NAMALWA (cell line): ENCODE measurements around the gene MYOM1.

Experiments
- DNase-seq: peaks from one replicate; pipeline ENCODE4 v3.0.0-alpha.2; 2015; ENCODE audit warnings: low spot score

MYOM1 gene

DNA sequence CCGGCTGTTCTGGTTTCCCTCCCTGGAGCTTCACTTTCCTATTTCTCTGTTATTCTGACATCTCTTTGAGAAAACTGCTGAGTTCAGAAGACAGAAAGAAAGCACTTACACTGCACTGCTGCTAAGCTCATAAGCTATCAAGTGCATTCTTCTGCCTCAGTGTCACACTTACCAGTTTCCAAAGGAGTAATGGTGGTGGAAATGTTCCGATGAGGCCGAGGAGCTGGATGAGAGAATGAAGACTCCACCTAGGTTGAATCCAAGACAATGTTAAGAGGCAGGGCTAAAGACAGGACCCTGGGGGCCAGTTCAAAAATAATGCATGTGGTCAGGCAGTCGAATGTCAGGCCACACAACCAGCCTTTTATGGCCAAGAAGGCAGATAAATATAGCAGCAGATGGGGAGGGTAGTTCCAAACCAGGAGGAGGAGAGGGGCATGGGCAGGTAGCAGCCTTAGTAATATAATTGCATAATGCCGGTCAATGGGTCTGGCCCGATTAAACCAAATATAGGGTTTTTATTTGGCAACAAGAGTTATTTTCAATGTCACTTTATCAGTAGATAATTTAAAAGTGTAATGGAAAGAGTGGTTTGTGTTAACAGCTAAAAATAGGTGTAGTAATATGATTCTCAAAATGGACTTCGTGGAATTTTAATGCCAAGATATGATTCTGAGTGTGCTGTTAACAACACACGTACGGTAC is at the start of gene MYOM1:
MYOM1 (minus strand) TSS at position 338 of the 705 bp plus-strand sequence. CDS start 4,745 bp downstream, outside the sequence.
- DNase-seq, result no peak

DNA sequence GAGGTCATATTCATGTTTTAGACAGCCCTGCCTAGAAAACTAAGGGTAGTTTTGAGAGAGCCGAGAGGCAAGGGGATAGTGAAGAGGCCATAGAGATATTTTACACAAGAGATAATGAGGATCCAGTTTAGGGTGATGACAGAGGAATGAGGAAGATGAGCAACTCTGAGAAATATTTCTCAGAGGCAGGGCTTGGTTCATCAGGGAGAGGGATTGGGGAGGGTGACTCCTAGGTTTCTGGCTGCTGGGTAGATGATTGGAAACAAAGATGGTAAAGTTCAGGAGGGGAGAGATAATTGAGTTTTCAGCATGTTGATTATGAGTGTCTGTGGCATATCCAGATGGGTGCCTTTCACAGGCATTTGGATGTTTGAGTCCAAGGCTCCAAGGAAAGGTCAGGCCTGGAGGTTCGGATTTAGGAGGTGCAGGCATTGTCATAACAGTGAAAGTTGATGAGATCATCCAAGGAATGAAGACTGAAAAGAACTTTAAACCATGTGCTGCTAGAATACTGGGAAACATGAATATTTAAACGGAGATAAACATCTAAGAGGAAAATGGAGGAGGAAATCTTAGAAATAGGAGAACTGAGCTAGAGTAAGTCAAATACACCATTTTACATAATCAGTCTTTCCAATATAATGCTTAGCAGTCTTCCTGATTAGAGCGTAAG is 49.6 kb upstream of the MYOM1 start:
- DNase-seq, result no peak

DNA sequence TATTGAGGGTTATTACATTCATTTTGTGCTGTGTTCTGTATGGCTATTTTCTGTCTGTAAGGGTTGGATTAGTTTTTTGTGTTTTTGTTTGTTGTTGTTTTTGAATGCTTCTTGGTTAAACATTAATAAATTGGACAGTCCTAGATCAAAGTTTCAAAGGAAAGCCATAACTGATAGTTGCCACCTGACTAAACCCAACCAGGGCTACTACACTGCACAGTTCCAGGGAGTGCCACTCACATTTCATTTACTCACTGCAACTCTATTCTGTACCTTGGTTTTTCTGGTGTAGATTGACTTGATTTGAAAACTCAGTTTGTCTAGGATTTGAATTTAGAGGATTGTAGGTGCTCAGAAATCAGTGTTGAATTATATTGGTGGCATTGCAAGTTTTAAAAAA is 48.5 kb upstream of the MYOM1 start:
- DNase-seq, result no peak

DNA sequence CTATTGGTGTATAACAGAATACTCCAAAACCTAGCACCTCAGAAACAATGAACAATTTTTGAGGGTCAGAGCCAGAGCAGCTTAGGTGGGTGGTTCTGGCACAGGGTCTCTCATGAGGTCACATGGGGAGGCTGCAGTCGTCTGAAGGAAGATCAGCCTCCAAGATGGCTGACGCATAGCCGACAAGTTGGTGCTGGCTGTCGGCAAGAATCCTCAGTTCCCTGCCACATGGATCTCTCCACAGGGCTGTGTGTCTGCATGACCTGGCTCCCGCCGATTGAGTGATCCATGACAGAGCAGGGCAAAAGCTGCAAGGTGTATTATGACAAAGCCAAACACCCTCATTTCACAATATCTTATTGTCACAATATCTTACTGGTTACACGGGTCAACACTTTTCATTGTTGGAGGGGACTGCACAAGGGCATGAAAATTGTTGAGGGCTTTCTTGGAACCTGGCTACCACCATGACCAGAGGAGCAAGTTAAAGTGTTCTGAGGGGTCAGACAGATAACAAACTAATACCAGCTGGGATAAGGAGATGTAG is 46.4 kb upstream of the MYOM1 start:
- DNase-seq, result no peak

DNA sequence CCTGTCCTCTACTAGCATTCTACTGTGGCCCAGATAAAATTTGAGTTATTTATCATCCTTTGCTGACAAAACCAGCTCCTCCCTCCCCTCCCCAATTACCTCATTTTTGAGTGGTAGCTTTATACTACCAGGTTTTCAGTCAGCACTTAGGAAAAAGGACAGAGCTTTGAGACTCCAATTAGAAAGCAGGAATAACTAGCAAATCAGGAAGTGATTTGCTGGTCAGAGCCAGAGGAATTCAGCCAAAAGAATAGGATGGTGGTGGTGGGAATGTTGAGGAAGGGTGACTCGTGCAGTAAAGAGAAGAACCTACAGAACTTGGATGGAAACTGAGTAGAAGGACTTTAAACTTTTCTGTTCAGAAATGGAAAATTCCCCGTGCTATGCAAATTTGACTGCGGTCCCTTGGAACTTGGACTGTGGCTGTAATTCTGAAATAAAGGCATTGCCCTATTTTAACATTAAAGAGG is 45.8 kb upstream of the MYOM1 start:
- no peak for DNase-seq

DNA sequence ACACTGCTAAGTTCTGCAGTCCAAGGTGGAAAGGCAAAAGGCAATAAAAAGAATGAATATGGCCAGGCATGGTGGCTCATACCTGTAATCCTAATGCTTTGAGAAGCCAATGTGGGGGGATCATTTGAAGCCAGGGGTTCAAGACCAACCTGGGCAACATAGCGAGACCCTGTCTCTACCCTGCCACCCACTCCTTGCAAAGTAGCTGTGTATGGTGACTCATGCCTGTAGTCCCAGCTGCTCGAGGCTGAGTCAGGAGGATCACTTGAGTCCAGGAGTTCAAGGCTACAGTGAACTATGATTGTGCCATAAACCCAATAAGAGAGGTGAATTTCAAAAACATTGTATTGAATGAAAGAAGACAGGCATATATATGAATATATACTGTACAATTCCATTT is 44.6 kb upstream of the MYOM1 start:
- no peak for DNase-seq

DNA sequence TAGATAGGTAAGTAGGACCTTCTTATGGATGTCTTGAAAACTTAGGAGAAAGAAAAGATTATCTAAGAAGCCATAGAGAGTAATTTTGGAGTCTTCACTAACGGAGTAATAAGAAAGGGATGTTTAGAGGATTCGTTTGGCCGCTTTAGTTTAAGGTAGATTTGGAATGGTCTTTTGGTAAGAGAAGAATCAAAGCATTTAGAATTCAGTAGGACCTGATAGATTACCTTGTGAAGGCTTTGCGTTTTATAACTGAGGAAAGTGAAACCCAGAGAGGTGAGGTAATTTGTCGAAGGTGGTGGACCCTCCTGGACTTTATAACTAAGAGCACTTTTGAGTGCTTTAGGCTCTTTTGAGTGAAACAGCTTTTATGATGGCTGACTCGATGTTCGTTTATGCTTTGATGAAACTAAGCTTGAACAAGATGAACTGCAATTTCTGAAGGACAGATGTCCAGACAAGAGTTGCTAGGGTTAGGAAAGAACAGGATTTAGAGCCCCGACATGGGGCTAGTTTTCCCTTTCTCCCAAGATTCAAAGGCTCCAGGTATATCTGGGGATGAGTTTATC is 43.4 kb upstream of the MYOM1 start:
- no peak for DNase-seq

DNA sequence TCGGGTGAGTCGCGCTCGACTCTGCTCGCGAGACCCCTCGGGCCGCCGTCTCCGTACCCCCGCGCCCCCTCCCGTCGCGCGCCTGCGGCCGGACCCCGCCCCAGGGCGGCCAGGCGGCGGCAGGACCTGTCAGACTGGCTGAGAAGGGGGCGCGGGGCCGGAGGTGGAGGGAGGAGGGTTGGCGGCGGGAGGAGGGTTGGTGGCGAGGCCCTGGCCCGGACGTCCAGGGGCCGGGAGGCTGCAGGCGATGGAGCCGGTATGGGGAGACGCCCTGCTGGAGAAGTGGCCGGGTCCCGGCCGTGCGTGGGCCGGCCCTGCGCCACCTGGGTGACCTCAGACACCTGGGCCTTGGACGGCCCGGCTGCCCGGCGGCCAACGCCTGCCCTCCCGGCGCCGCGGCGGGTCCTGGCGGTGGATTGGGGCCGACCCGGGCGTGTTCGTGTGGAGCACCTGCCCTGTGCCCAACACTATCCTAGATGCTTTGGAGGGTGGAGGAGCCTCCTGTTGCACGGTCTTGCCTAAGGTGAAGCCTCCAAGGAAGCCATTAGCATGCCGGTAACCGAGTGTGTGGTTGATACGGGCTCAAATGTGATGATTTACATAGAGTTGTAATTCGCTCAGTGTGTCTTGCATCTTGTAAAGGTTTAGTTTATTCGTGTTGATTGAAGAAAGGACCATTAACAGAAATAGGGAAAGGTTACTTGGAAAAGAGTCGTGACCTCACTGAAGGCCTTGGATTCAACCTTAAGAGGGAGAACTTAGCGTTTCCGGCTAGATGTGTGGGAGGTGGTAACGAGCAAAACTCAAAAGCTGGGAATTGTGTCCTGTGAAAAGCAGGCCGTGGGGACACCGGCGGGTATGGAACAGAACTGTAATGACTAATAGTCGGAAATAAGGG is 42.7 kb upstream of the MYOM1 start:
- peak; percentile 50 for DNase-seq

DNA sequence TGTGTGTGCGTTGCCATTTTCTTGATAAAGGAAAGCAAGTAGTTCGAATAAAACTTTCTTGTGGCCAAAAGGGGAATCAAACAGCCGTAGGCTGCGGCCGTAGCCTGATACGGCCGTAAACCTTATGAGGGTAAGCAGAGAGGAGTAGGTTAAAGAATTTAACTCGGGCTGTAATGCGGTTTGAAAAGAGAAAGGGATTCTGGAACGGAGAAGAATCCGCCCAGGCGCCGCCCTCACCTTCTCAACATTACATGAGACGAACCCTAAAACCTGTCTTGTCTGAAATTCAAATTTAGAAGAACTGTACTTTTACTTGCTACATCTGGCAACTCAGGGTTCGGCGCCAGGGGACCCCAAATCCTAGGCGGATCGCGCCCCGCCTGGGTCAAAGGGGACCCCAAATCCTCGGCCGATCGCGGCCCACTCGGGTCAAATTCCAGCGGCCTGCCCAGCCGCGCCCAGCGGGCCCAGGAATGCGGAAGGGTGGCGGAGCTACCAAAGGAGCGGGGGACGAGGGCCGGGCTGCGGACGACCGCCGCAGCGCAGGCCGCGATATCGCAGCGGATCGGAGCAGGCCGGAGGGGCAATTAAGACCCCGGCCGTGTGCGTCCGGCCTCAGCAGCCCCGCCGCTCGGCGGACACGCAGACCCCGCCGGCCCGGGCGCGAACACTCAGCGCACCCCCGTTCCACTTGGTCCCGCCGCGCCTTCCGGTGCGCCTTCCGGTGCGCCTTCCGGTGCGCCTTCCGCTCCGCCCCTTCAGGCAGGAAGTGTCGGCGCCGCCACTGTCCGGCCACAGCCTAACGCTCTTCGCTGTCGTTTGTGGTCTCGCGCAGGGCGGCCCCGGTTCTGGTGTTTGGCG is 41.8 kb upstream of the MYOM1 start, which contains the start of gene MYL12B:
MYL12B (plus strand) TSS at position 761 of the 861 bp plus-strand sequence. CDS start 10,766 bp downstream, outside the sequence.
- DNase-seq, result peak; percentile 84

DNA sequence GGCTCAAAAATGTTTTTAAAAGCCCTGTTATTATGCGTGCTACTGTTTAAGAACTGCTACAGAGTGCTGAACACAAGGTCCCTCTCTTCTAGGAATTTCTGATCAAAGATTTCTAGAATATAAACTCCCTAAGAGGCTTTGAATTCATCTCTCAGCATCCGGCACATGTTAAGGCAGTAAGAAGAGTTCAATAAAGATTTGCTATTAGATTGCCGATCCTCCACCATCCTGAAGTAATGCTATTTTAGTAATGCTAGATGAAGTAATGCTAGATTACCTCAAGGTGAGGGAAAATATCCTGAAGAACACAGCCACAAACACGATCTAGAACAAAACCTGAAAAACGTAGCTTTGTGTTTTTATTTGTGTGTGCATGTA is 41.2 kb upstream of the MYOM1 start:
- DNase-seq, result no peak

DNA sequence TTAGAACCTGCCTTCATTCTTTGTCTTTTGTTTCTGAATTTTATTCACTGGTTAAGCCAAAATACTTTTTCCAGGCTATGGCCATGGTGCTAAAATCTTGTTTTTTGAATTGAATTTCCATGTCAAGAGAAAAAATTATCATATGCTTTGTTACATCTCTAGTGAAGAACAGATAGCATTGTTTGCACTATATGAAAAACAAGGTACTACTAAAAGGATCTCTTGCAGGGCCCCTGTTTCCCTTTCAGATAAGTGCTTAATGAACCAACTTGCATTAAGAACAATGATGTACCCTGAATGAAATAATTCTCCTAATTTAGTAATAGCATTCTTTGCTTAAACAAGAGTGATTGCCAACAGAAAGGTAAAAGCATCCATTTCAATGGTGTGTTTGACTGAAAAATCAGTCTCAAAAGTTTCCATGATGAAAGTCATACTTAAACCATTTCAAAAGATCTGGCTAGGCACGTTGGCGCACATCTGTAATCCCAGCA is 37.9 kb upstream of the MYOM1 start:
- DNase-seq, result no peak

DNA sequence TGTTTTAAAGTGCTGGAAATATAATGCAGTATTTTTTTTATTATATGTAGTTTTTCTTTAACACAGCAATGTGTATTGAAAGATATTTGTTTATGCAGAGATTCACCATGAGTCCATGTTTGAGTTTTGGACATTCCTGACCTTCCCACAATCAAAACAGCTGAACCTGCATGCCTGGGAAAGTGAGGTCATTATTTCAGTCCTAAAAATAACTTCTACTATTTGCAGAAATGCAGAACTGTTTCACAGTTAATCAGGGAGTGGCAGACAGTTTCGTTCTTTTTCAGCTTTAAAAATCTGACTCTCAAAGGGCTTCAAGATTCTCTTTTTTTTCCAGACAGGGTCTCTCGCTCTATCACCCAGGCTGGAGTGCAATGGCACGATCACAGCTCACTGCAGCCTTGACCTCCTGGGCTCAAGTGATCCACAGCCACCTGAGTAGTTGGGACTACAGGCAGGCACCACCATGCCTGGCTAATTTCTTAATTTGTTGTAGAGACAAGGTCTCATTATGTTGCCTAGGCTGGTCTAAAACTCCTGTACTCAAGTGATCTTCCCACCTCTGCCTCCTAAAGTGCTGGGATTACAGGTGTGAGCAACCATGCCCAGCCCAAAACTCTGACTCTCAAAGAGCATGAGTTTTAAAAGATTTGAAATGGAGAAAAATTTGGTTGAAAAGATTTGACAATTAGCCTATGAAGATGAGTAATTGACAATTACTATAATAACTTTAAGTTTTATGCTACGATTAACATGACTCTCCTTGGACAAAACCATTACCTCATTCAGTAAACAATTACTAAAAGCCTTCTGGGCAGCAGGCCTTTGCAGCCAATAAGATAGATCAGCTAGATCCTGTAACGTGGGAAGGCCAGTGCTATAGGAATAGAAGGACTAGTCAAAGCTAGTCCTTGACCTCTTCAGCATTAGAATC is 37.2 kb upstream of the MYOM1 start:
- no peak for DNase-seq

DNA sequence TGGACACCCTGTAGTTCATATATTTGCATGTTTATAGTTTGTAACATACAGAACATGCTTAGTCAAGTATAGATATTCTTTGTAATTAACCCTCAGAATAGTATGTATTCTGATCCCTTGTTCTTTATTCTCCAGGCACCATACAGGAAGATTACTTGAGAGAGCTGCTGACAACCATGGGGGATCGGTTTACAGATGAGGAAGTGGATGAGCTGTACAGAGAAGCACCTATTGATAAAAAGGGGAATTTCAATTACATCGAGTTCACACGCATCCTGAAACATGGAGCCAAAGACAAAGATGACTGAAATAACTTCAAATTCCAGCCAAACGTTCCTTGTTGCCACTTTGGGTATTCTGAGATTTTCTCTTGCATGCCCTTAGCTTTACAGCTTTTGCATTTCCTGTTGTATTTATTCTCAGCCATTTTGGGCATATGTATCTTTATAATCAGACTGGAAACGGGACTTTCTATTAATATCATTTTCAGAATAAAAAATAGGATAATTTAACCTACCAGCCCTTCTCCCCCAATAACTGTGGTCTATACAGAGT is 35.9 kb upstream of the MYOM1 start:
- DNase-seq, result no peak

DNA sequence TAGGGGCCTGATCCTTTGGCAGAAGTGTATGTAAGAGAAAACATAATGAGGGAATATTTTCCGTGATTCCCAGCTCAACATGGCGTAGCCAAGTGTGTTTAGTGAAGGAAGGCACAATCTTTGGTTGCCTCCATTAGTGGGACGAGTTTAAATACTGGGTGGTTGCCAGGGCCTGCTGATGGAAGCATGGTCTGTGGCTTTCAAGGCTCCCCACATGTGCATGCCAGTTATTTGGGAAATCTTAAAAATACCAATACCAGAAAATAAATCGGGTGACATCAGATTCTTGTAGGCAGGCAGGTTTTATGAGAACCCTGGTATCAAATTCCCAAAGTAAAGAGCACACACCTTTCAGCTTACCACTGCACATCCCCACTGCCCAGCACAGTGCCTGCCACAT is 35.0 kb upstream of the MYOM1 start:
- DNase-seq, result no peak

DNA sequence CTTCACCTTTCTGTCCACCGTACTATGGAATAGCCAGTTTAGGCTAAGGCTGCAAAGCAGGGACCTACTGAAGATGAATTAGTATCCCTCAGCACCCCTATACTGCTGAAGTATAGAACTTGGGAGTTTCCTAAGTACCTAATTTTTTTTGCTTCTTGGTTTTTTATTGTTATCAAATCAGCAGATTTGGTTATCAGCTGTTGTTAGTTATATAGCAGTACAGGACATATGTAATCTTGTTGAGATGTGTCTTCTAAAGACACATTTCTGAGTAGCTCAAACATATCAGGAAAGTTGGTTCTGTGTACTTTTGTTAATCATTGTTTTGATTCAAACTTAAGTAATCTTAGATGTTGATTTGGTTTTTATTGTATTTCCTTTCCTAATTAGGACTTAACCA is 33.1 kb upstream of the MYOM1 start:
- DNase-seq, result no peak

DNA sequence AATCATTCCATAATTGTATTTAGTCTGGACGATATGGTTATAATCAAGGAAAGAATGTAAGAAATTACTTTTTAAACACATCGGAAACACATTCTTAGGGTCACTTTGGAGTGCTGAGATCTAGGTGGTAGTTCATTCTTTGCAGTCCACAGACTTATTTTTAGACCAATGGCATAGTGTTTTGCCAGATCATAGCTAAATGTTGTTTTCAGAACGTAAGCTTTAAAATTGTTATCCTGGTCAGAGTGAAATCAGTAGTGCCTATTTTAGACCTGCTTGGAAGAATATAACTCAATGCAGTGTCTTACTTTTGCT is 32.2 kb upstream of the MYOM1 start:
- DNase-seq, result no peak

DNA sequence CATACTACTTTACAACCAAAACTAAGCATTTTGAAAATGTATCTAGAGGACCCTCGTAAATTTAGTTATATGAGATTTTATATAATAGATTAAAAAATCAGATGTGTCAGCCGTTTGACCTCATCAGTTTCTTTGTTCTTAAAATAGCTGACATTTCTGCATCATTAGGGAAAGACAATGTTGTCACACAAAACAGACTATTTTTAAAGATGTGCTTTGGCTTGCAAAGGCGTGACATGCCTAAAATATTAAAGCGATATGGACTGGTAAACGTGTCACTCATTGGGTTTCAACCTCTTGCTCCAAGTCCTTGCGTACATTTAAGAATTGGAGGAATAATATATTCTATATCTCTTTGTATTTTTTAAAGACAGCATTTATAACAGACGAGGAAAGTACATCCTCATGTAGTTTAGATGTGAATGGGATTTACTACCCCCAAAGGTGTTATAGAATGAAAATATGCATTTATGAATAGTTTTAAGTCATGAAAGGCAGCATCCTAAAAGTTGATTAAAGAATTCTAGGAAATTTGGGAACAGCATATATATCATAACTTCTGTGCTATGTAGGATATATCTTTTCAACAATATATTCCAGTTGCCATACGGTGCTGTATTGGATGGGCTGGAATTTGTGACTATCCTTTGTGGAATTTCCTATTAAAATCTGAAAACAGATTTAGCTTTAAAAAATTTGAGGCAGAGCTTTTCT is 31.6 kb upstream of the MYOM1 start:
- no peak for DNase-seq

DNA sequence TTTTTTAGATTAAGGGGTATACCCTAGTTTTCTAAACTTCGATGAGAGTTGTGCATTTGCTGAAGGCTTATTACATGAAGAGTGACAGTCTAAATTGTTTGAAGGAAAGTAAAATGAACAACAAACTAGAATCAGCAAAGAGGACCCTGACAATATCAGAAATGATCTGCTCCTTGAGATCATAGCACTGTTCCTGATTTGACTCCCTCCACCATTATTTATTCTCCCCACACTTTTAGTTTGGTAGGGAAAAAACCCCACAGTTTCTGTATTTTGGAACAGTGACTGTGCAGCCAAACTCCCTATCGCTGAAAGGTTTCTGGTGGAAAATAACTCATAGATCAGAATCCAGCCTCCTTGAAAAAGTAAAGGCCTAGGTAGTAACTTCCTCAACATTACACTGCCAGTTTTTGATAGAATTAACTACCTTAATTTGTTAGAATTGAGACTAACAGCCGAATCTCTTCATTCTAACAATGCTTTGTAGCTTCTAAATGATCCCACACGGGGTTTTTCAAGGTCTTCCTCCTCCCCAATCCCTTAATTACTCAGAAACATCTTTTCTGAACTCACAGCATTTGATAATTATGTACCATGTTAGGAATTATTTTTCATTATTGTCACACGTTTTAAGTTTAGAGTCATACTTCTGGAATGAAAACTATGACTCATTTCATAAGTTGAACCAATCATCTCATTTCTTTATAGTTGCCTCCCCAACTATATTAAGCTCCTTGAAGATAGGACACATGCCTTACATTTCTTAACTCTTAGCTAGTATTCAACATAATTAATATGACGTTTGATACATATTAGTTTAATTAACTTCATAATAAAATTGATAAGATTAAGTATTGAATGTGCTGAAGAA is 30.7 kb upstream of the MYOM1 start:
- no peak for DNase-seq
